Liver (tissue), 9 donors: ENCODE measurements around the gene MCCC1. TPM values are rescaled to one million over a fixed set of nuclear protein-coding genes. Genes with fewer than 3 reads are reported as not detected.

ENCODE experiments used
- DNase-seq: peaks from one replicate; pipeline ENCODE4 v3.0.0-alpha.2; 2017; ENCODE audit warnings: low spot score
- H3K27ac ChIP-seq, 2 donors: one replicate each; pipeline ENCODE4 v1.7.0; 2013; ENCODE audit warnings: inconsistent platforms in 2 of 2, low read length in 2 of 2, control low read depth in 1 of 2, low read depth in 1 of 2, mild to moderate bottlenecking in 1 of 2
- H3K27me3 ChIP-seq, 4 donors: one replicate each; pipeline versions ENCODE4 v1.6.1 to v1.7.0; 2013; ENCODE audit warnings: low read length in 3 of 4, inconsistent platforms in 1 of 4, mild to moderate bottlenecking in 1 of 4, moderate library complexity in 1 of 4; ENCODE audit not compliant: control insufficient read depth in 4 of 4, insufficient read depth in 4 of 4
- H3K36me3 ChIP-seq, 4 donors: one replicate each; pipeline versions ENCODE4 v1.6.1 to v1.7.0; 2013; ENCODE audit warnings: low read length in 3 of 4, mild to moderate bottlenecking in 3 of 4, low read depth in 1 of 4, moderate library complexity in 1 of 4; ENCODE audit not compliant: control insufficient read depth in 4 of 4, insufficient read depth in 3 of 4
- H3K4me1 ChIP-seq, 4 donors: one replicate each; pipeline versions ENCODE4 v1.6.1 to v1.7.0; 2013; ENCODE audit warnings: low read length in 3 of 4, mild to moderate bottlenecking in 3 of 4, moderate library complexity in 1 of 4; ENCODE audit not compliant: control insufficient read depth in 4 of 4, insufficient read depth in 4 of 4
- H3K4me3 ChIP-seq, 3 donors: one replicate each; pipeline versions ENCODE4 v1.6.1 to v1.7.0; 2013; ENCODE audit warnings: low read length in 3 of 3, control low read depth in 1 of 3, low read depth in 1 of 3, mild to moderate bottlenecking in 1 of 3
- H3K9ac ChIP-seq, 2 donors: one replicate each; pipeline ENCODE4 v1.7.0; 2013; ENCODE audit warnings: low read length in 2 of 2, mild to moderate bottlenecking in 2 of 2, moderate library complexity in 2 of 2, control low read depth in 1 of 2, low read depth in 1 of 2
- H3K9me3 ChIP-seq, 4 donors: one replicate each; pipeline versions ENCODE4 v1.6.1 to v1.7.0; 2013; ENCODE audit warnings: low read length in 3 of 4; ENCODE audit not compliant: control insufficient read depth in 4 of 4
- ATF3 ChIP-seq: IDR thresholded peaks from 2 replicates; pipeline ENCODE4 v1.6.1; 2016; ENCODE audit warnings: antibody characterized with exemption
- EGR1 ChIP-seq, 2 donors: IDR thresholded peaks; 2 replicates each; pipeline ENCODE4 v1.6.1; 2016 to 2018; ENCODE audit warnings: antibody characterized with exemption in 2 of 2, low read depth in 2 of 2
- FOXA1 ChIP-seq: IDR thresholded peaks from 2 replicates; pipeline ENCODE4 v1.6.1; 2016; ENCODE audit warnings: antibody characterized with exemption
- FOXA2 ChIP-seq: IDR thresholded peaks from 2 replicates; pipeline ENCODE4 v1.6.1; 2016; ENCODE audit warnings: antibody characterized with exemption
- GABPA ChIP-seq, 2 donors: IDR thresholded peaks in 1 of 2; conservative IDR thresholded peaks in 1 of 2; 2 replicates each; pipeline ENCODE4 v1.6.1; 2016; ENCODE audit warnings: antibody characterized with exemption in 2 of 2, mild to moderate bottlenecking in 1 of 2, moderate library complexity in 1 of 2
- HNF4A ChIP-seq, 2 donors: conservative IDR thresholded peaks; 2 replicates each; pipeline ENCODE4 v1.6.1; 2016; ENCODE audit warnings: antibody characterized with exemption in 2 of 2, mild to moderate bottlenecking in 2 of 2
- HNF4G ChIP-seq: IDR thresholded peaks from 2 replicates; pipeline ENCODE4 v1.6.1; 2016; ENCODE audit warnings: antibody characterized with exemption
- JUND ChIP-seq, 2 donors: IDR thresholded peaks; 2 replicates each; pipeline ENCODE4 v1.6.1; 2016; ENCODE audit warnings: antibody characterized with exemption in 2 of 2
- MAX ChIP-seq: IDR thresholded peaks from 2 replicates; pipeline ENCODE4 v1.6.1; 2016; ENCODE audit warnings: antibody characterized with exemption
- NR2F2 ChIP-seq: IDR thresholded peaks from 2 replicates; pipeline ENCODE4 v1.6.1; 2016; ENCODE audit warnings: antibody characterized with exemption
- RAD21 ChIP-seq, 2 donors: IDR thresholded peaks; 2 replicates each; pipeline ENCODE4 v1.6.1; 2016; ENCODE audit warnings: antibody characterized with exemption in 2 of 2, mild to moderate bottlenecking in 2 of 2
- REST ChIP-seq: IDR thresholded peaks from 2 replicates; pipeline ENCODE4 v1.6.1; 2016; ENCODE audit warnings: antibody characterized with exemption, mild to moderate bottlenecking
- RXRA ChIP-seq, 2 donors: IDR thresholded peaks; 2 replicates each; pipeline ENCODE4 v1.6.1; 2017 to 2018; ENCODE audit warnings: antibody characterized with exemption in 2 of 2, mild to moderate bottlenecking in 1 of 2
- SP1 ChIP-seq: IDR thresholded peaks from 2 replicates; pipeline ENCODE4 v1.6.1; 2018; ENCODE audit warnings: antibody characterized with exemption, mild to moderate bottlenecking
- TAF1 ChIP-seq: conservative IDR thresholded peaks from 2 replicates; pipeline ENCODE4 v1.6.1; 2016; ENCODE audit warnings: antibody characterized with exemption, mild to moderate bottlenecking
- YY1 ChIP-seq: IDR thresholded peaks from 2 replicates; pipeline ENCODE4 v1.6.1; 2016; ENCODE audit warnings: antibody characterized with exemption, mild to moderate bottlenecking
- ZBTB33 ChIP-seq: IDR thresholded peaks from 2 replicates; pipeline ENCODE4 v1.6.1; 2016; ENCODE audit warnings: antibody characterized with exemption
- WGBS: extraction: QIAGEN DNeasy Blood & Tissue Kit; methylation state at CpG from one replicate; pipeline ENCODE4 v1.1.7; 2013; 5-methylcytosine and 5-hydroxymethylcytosine counted together
- polyA plus RNA-seq, 2 donors: library from polyadenylated mRNA; stranded (reverse) in 1 of 2; unstranded in 1 of 2; fragments of 200-250 nt in 1 of 2; fragments of >200 nt in 1 of 2; fragmentation: Nextera tagmentation in 1 of 2; extraction: Ambion mirVana in 1 of 2; gene quantifications; one replicate each; pipeline versions ENCODE4 v1.2.1 to v1.2.3, GENCODE V29; 2013 to 2015
- total RNA-seq, 2 donors: library from RNA; depleted of rRNA; stranded (reverse); fragments of >200 nt; gene quantifications; one replicate each; pipeline ENCODE4 v1.2.3, GENCODE V29; 2014
- TF ChIP-seq, protein P1 (sequence below): fragments of 150-350 bp; IDR thresholded peaks from 2 replicates; pipeline ENCODE4 v1.5.1; 2017; ENCODE audit warnings: improper control_type of control experiment, low read depth, low read length; ENCODE audit not compliant: missing input control
- donor health status: healthy.
- donor health status: healthy.
- donor health status: healthy.
- donor health status: healthy.
- donor health status: healthy.

MCCC1 gene
- total and polyA plus RNA-seq, 4 donors, result 23.4 to 40.0 (median 34.5) TPM

DNA sequence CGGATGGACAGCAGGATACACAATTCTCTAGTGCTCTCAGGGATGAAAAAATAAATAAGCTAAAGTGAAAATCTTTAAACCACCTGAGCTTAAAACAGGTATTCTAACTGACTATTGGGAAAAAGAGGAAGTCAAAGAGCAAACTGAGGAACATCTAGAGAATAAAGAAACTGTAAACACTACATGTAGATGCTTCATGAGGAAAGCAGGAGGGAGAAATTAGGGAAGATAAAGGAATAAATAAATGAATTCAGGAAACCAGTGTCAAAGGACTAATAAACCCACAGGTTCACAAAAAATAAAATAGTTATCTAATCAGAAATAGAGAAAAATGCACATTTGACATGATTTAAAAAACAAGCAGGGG, 525 bp upstream of the MCCC1 start:
- Histone ChIP-seq H3K27me3 (no peaks in the 10 kb centered on the region), H3K36me3 (no peaks in the 10 kb centered on the region), H3K4me3 (peak overlapping the region; percentile 21 to 83 (median 32)), H3K9me3 (no peaks in the 10 kb centered on the region), H3K4me1 (peaks cover 4 to 18% (median 15%) of the 10 kb centered on the region in 4 donors), H3K27ac (peak overlapping the region; percentile 51 to 88), H3K9ac (peak overlapping the region in 1 of 2 donors; percentile 38)
- DNase-seq, result no peak
- 2% methylated on average over 1 of the region's 1 CpG for WGBS
- no peak for TF ChIP-seq HNF4G
- TF ChIP-seq GABPA (IDR thresholded peaks at IDR 0.05 in 1 of 2, conservative IDR thresholded peaks at IDR 0.05 in 1 of 2), result no peak
- no peak for TF ChIP-seq RXRA (IDR thresholded peaks at IDR 0.05)
- no peak for TF ChIP-seq ATF3
- TF ChIP-seq JUND (IDR thresholded peaks at IDR 0.05), result no peak
- TF ChIP-seq MAX, result no peak
- no peak for TF ChIP-seq FOXA2
- TF ChIP-seq HNF4A (conservative IDR thresholded peaks at IDR 0.05), result no peak
- TF ChIP-seq EGR1 (IDR thresholded peaks at IDR 0.05; ENCODE audit: low read depth in 2 of 2), result no peak
- no peak for TF ChIP-seq FOXA1
- TF ChIP-seq REST, result no peak
- TF ChIP-seq ZBTB33, result no peak
- TF ChIP-seq TAF1, result no peak
- no peak for TF ChIP-seq SP1
- TF ChIP-seq RAD21 (IDR thresholded peaks at IDR 0.05), result no peak
- TF ChIP-seq, protein P1, sequence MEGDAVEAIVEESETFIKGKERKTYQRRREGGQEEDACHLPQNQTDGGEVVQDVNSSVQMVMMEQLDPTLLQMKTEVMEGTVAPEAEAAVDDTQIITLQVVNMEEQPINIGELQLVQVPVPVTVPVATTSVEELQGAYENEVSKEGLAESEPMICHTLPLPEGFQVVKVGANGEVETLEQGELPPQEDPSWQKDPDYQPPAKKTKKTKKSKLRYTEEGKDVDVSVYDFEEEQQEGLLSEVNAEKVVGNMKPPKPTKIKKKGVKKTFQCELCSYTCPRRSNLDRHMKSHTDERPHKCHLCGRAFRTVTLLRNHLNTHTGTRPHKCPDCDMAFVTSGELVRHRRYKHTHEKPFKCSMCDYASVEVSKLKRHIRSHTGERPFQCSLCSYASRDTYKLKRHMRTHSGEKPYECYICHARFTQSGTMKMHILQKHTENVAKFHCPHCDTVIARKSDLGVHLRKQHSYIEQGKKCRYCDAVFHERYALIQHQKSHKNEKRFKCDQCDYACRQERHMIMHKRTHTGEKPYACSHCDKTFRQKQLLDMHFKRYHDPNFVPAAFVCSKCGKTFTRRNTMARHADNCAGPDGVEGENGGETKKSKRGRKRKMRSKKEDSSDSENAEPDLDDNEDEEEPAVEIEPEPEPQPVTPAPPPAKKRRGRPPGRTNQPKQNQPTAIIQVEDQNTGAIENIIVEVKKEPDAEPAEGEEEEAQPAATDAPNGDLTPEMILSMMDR, result no peak
- TF ChIP-seq YY1, result no peak
- no peak for TF ChIP-seq NR2F2
